ENCODE measurements around the gene PFKM. TPM values are rescaled to one million over a fixed set of nuclear protein-coding genes. Genes with fewer than 3 reads are reported as not detected.

The PFKM gene
- total RNA-seq, 1 experiment from 2014 or later, result 33.3 TPM

- Mint-ChIP-seq H3K9me3 (ENCODE audit: low read depth, unreplicated experiment) (peaks cover 4% of the 10 kb centered on the region), H3K36me3 (ENCODE audit: insufficient read depth, unreplicated experiment) (peaks cover 9% of the 10 kb centered on the region), H3K27me3 (ENCODE audit: unreplicated experiment) (no peaks in the 10 kb centered on the region), H3K4me3 (ENCODE audit: low read depth, unreplicated experiment) (no peak overlapping the region), H3K27ac (ENCODE audit: unreplicated experiment) (no peak overlapping the region), H3K4me1 (ENCODE audit: low read depth, unreplicated experiment) (no peaks in the 10 kb centered on the region)
- CTCF ChIA-PET, result no interaction called here
- no peak for TF ChIP-seq CTCF (IDR thresholded peaks at IDR 0.05; ENCODE audit: unreplicated experiment)
- intact Hi-C loops (cut with micrococcal nuclease; ENCODE audit: unreplicated experiment), result no loop called here
- no TSS peak for BruUV-seq (replicated peaks)
- no peak for DNase-seq
Measured at GRCh38 chr12:48072266-48072665, 46.9 kb upstream of the PFKM start.

- Mint-ChIP-seq H3K9me3 (ENCODE audit: low read depth, unreplicated experiment) (peaks cover 4% of the 10 kb centered on the region), H3K36me3 (ENCODE audit: insufficient read depth, unreplicated experiment) (peaks cover 9% of the 10 kb centered on the region), H3K4me1 (ENCODE audit: low read depth, unreplicated experiment) (no peaks in the 10 kb centered on the region), H3K27me3 (ENCODE audit: unreplicated experiment) (no peaks in the 10 kb centered on the region), H3K27ac (ENCODE audit: unreplicated experiment) (no peak overlapping the region), H3K4me3 (ENCODE audit: low read depth, unreplicated experiment) (no peak overlapping the region)
- intact Hi-C loops (cut with micrococcal nuclease; ENCODE audit: unreplicated experiment), result no loop called here
- BruUV-seq (replicated peaks), result no TSS peak
- no peak for TF ChIP-seq CTCF (IDR thresholded peaks at IDR 0.05; ENCODE audit: unreplicated experiment)
- CTCF ChIA-PET, result no interaction called here
- DNase-seq, result no peak
Measured at GRCh38 chr12:48074266-48074665, 44.9 kb upstream of the PFKM start.

GRCh38 chr12:48075832-48076231 lies 43.3 kb upstream of the PFKM start:
- Mint-ChIP-seq H3K4me1 (ENCODE audit: low read depth, unreplicated experiment) (no peaks in the 10 kb centered on the region), H3K9me3 (ENCODE audit: low read depth, unreplicated experiment) (peaks cover 4% of the 10 kb centered on the region), H3K4me3 (ENCODE audit: low read depth, unreplicated experiment) (no peak overlapping the region), H3K36me3 (ENCODE audit: insufficient read depth, unreplicated experiment) (peaks cover 9% of the 10 kb centered on the region), H3K27ac (ENCODE audit: unreplicated experiment) (no peak overlapping the region), H3K27me3 (ENCODE audit: unreplicated experiment) (no peaks in the 10 kb centered on the region)
- intact Hi-C loops (cut with micrococcal nuclease; ENCODE audit: unreplicated experiment), result no loop called here
- no TSS peak for BruUV-seq (replicated peaks)
- no peak for DNase-seq
- TF ChIP-seq CTCF (IDR thresholded peaks at IDR 0.05; ENCODE audit: unreplicated experiment), result no peak
- CTCF ChIA-PET, result no interaction called here

DNA sequence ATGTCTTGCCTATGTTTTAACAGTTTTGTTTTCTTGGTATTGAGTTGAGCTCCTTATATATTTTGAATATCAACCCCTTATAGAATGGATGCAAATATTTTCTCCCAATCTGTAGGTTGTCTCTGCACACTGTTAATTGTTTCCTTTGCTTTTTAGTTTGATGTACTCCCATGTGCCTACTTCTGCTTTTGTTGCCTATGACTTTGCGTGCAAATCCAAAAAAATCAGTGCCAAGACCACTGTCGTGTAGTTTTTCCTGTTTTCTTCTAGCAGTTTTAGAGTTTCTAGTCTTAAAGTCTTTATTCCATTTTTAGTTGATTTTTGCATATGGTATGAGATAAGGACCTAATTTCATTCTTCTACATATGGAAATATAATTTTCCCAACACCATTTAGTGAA lies 42.1 kb upstream of the PFKM start:
- CTCF ChIA-PET, result no interaction called here
- H3K4me3 Mint-ChIP-seq (ENCODE audit: low read depth, unreplicated experiment), result no peak overlapping the region
- H3K27ac Mint-ChIP-seq (ENCODE audit: unreplicated experiment), result no peak overlapping the region

More for the DNA sequence above, 42.1 kb upstream of the PFKM start:
- no TSS peak for BruUV-seq (replicated peaks)
- no peaks in the 10 kb centered on the region for H3K4me1 Mint-ChIP-seq (ENCODE audit: low read depth, unreplicated experiment)
- H3K27me3 Mint-ChIP-seq (ENCODE audit: unreplicated experiment), result no peaks in the 10 kb centered on the region
- peaks cover 9% of the 10 kb centered on the region for H3K36me3 Mint-ChIP-seq (ENCODE audit: insufficient read depth, unreplicated experiment)
- peaks cover 4% of the 10 kb centered on the region for H3K9me3 Mint-ChIP-seq (ENCODE audit: low read depth, unreplicated experiment)
- DNase-seq, result no peak
- intact Hi-C loops (cut with micrococcal nuclease; ENCODE audit: unreplicated experiment), result no loop called here
- no peak for TF ChIP-seq CTCF (IDR thresholded peaks at IDR 0.05; ENCODE audit: unreplicated experiment)

Measured in Calu3 (cell line).